ENCODE results near the gene LYST. TPM values are rescaled to one million over a fixed set of nuclear protein-coding genes. Genes with fewer than 3 reads are reported as not detected.
"Not testable (repeated sequence)": the region's sequence is repeated elsewhere in the genome, so short reads cannot be mapped to it uniquely, and the experiment has no call there.

LYST gene
- total RNA-seq (2022): 23.9 and 37.4 TPM in 2 replicates
- Bru-seq, nascent RNA: percentile 86 among the genes with signal in this experiment
- BruChase-seq, experiment 1, labeled RNA remaining after a 6-hour chase: percentile 82 among the genes with signal in this experiment
- percentile 85 among the genes with signal in this experiment for BruChase-seq, experiment 2, labeled RNA remaining after a 2-hour chase
- long read RNA-seq, partial matches to known transcripts: 9 of 27 reads
- long read RNA-seq, other reads (novel, unspliced or antisense): 18 of 27 reads

GRCh38 chr1:235866205-235866912 is at the start of gene LYST:
Gene LYST (minus strand): TSS chr1:235866906. CDS start chr1:235830417, 36,489 bp downstream.
- POLR2A ChIA-PET: interaction anchor here (0.7 to 7.2 kb wide), 46 partner anchors 9 to 499 kb away, joined by 3 to 166 read pairs (median 6); partner anchors contain the start of genes B3GALNT2 and TBCE

GRCh38 chr1:235915489-235915888 is 48.8 kb upstream of the LYST start:
- H3K36me3 Mint-ChIP-seq (ENCODE audit: insufficient read depth, unreplicated experiment); DNase-seq (ENCODE audit: unreplicated experiment); intact Hi-C loops (cut with micrococcal nuclease); H3K9me3 Mint-ChIP-seq (ENCODE audit: unreplicated experiment); BruUV-seq (replicated peaks); H3K4me3 Mint-ChIP-seq (ENCODE audit: unreplicated experiment); H3K27me3 Mint-ChIP-seq (ENCODE audit: insufficient read depth, unreplicated experiment); H3K27ac Mint-ChIP-seq (ENCODE audit: low read depth, unreplicated experiment): not testable (repeated sequence)
- ChIA-PET CTCF (interaction anchor here (0.6 to 6.1 kb wide), 7 partner anchors 16 to 78 kb away, joined by 3 to 112 read pairs (median 7); partner anchors contain the start of gene LYST), POLR2A (interaction anchor here (5.6 to 6.4 kb wide), 3 partner anchors 8 to 48 kb away, joined by 130 to 308 read pairs (median 166); partner anchors contain the start of gene LYST)
- H3K4me1 Mint-ChIP-seq (ENCODE audit: insufficient read depth, unreplicated experiment): peaks cover 59% of the 10 kb centered on the region

More at GRCh38 chr1:235866205-235866912, at the start of gene LYST:
- H3K36me3 Mint-ChIP-seq (ENCODE audit: insufficient read depth, unreplicated experiment): no peaks in the 10 kb centered on the region
- CTCF ChIA-PET: interaction anchor here (0.6 to 10.6 kb wide), 51 partner anchors 9 to 363 kb away, joined by 3 to 231 read pairs (median 6); no protein-coding TSS in a partner anchor
- H3K27me3 Mint-ChIP-seq (ENCODE audit: insufficient read depth, unreplicated experiment): no peaks in the 10 kb centered on the region
- no TSS peak for BruUV-seq (replicated peaks)
- peak within 1 kb of the TSS; percentile 99 for H3K4me3 Mint-ChIP-seq (ENCODE audit: unreplicated experiment)
- H3K9me3 Mint-ChIP-seq (ENCODE audit: unreplicated experiment): no peaks in the 10 kb centered on the region
- DNase-seq (ENCODE audit: unreplicated experiment): peak; percentile 85
- H3K4me1 Mint-ChIP-seq (ENCODE audit: insufficient read depth, unreplicated experiment): peaks cover 35% of the 10 kb centered on the region
- peak within 1 kb of the TSS; percentile 95 for H3K27ac Mint-ChIP-seq (ENCODE audit: low read depth, unreplicated experiment)
- intact Hi-C loops (cut with micrococcal nuclease): loop anchor here (1.0 kb wide), 4 partner anchors 44 to 105 kb away; no protein-coding TSS in a partner anchor
- TF ChIP-seq CTCF (IDR thresholded peaks at IDR 0.05; ENCODE audit: unreplicated experiment): peak; percentile 94

- ChIA-PET POLR2A (interaction anchor here (0.6 to 1.8 kb wide), 3 partner anchors 11 to 408 kb away, joined by 3 to 16 read pairs (median 7); partner anchors contain the start of gene LYST), CTCF (interaction anchor here (0.8 kb wide), 1 partner anchor 10 kb away, joined by 4 read pairs; no protein-coding TSS in a partner anchor)
- Mint-ChIP-seq H3K4me3 (ENCODE audit: unreplicated experiment) (no peak overlapping the region), H3K27ac (ENCODE audit: low read depth, unreplicated experiment) (no peak overlapping the region), H3K27me3 (ENCODE audit: insufficient read depth, unreplicated experiment) (no peaks in the 10 kb centered on the region), H3K36me3 (ENCODE audit: insufficient read depth, unreplicated experiment) (no peaks in the 10 kb centered on the region), H3K9me3 (ENCODE audit: unreplicated experiment) (no peaks in the 10 kb centered on the region), H3K4me1 (ENCODE audit: insufficient read depth, unreplicated experiment) (peaks cover 66% of the 10 kb centered on the region)
- TF ChIP-seq CTCF (IDR thresholded peaks at IDR 0.05; ENCODE audit: unreplicated experiment): no peak
- intact Hi-C loops (cut with micrococcal nuclease): no loop called here
- DNase-seq (ENCODE audit: unreplicated experiment): no peak
- no TSS peak for BruUV-seq (replicated peaks)
Measured at GRCh38 chr1:235913311-235913710, 46.6 kb upstream of the LYST start.

- DNase-seq (ENCODE audit: unreplicated experiment): no peak
- intact Hi-C loops (cut with micrococcal nuclease): loop anchor here (2.0 kb wide), 1 partner anchor 31 kb away; no protein-coding TSS in a partner anchor
- Mint-ChIP-seq H3K4me1 (ENCODE audit: insufficient read depth, unreplicated experiment) (peaks cover 65% of the 10 kb centered on the region), H3K36me3 (ENCODE audit: insufficient read depth, unreplicated experiment) (no peaks in the 10 kb centered on the region), H3K27ac (ENCODE audit: low read depth, unreplicated experiment) (peak overlapping the region; percentile 99), H3K27me3 (ENCODE audit: insufficient read depth, unreplicated experiment) (no peaks in the 10 kb centered on the region), H3K9me3 (ENCODE audit: unreplicated experiment) (no peaks in the 10 kb centered on the region), H3K4me3 (ENCODE audit: unreplicated experiment) (no peak overlapping the region)
- TF ChIP-seq CTCF (IDR thresholded peaks at IDR 0.05; ENCODE audit: unreplicated experiment): no peak
- ChIA-PET CTCF (interaction anchor here (0.5 to 2.3 kb wide), 10 partner anchors 9 to 69 kb away, joined by 3 to 27 read pairs (median 4); partner anchors contain the start of gene LYST), POLR2A (interaction anchor here (0.8 to 2.5 kb wide), 14 partner anchors 8 to 408 kb away, joined by 3 to 31 read pairs (median 6); partner anchors contain the start of genes B3GALNT2 and LYST)
- no TSS peak for BruUV-seq (replicated peaks)
Measured at GRCh38 chr1:235911876-235912275, 45.2 kb upstream of the LYST start.
